DMS114 treated with DMSO at 0.1 percent for 48 hours (cell line): ENCODE measurements around the gene LZTR1.

ENCODE experiments used
- DNase-seq: peaks from one replicate; lab custom pipeline; 2025; ENCODE audit not compliant: unreplicated experiment; lab: John Stamatoyannopoulos, UW

Gene LZTR1

DNA sequence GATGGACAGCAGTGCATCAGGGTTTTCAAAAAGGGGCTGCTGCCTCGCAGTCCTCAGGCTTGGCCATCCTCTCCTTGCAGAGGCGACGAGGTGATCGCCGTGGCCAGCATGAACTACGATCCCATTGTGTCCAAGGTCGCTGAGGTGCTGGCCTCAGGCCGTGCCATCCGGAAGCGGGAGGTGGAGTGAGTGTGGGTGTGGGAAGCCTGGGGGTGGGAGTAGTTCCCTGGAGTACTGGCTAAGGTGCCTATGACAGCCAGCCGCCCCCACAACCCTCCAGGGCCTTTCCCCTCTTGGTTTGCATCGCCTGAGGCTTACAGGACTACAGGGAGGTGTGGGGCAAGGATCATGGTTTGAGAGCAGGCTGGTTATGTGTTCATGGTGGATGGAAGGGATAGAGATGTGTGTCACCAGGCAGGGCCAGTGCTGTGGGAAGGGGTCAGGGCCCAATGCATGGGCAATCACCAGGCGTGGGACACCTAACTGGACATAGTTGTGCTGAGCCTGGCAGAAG, 2.1 kb upstream of the LZTR1 start:
- no peak for DNase-seq

DNA sequence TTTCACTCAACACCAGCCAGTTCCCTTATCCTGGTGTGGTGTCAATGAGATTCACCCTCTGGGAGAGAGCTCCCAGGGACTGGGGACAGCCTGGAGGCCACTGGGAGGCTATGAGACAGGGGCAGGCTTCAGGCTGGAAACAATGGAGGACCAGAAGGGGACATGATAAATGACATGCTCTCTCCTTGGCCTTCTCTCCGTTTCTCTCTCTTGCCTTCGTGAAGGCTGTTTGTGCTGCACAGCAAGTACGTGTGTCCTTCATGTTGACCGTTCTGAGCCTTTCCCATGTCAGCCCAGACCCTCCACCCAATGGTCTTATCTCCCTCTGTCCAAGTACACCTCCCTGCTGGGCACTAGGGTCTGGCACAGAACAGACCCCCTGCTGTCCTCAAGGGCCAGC, 1.6 kb upstream of the LZTR1 start:
- no peak for DNase-seq

DNA sequence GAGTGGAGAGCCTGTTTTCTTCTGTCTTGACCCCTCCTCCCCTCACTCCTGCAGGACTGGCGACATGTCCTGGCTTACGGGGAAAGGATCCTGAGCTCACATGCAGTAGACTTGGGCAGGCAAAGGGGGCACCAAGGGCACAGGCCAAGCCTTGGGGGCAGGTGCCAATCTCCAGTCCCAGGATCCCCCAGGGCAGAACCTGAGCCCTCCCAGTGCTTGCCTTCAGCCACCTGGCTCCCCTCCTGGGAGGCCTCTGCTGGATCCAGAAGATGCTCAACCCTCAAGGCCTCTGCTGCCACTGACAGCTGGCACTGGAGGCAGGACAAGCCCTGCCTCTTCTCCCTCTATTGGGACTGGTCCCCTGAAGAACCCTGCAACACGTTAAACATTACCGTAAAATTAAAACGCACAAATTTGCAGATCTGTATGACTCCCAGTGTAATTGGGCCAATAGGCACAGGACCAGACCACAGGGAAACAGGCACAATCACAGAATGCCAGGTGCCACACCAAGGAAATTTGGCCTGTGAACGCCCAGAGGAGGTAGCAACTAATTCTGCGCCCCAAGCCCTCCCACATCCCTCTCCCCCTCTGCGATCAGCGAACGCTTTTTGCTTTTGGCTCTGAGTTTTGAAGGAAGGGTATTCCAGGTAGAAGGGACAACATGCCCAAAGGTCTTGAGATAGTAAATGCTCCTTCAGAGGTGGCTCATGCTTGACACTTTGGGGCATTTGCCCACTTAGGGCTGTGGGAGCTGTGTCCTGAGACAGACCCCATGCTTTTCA, 967 bp upstream of the LZTR1 start:
- no peak for DNase-seq

DNA sequence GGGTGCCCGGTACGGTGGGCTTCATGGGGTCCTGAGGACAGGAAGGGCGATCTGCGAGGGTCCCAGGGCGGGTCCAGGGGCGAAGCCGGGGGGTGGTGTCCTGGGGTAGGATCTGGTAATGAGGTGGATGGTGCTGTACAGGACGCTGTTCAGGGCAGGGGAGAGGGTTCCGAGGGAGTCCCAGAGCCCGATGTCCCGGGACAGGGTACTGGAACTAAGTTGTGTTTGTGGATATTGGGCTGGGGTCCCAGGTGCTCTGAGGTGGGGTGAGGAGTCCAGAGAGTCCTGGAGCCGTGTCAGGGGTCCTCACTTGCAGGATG, 426 bp downstream of the LZTR1 start:
- no peak for DNase-seq

DNA sequence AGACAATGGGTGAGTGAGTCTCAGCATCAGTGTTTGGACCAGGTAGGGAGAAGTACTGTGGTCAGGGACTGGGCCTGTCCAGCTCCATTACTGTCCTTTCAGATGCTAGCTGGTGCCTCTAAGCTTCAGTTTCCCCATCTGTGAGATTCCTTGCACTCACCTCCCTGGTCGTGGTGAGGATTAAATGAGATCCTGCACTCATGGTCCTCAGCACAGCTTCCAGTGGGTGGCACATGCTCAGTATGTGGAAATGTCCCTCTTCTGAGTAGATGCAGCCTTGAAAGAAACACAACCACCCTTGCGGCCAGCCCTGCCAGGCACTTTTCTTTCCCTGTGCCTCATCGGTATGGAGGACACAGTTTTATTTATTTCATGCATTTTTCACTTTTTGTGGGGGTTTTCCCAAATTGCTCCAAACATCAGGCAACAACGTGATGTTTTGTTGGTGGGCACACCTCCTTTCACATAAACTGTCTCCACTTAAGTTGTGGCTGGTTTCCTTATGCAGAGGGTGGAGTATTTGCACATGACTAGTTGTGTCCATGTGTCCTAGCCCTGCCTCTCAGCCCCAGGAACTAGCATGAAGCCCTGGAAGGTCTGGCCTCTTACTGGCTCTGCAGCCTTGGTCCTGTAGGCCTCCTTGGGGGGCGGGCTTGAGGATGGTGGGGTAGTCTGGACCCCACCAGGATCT, 1.1 kb downstream of the LZTR1 start:
- DNase-seq = no peak

DNA sequence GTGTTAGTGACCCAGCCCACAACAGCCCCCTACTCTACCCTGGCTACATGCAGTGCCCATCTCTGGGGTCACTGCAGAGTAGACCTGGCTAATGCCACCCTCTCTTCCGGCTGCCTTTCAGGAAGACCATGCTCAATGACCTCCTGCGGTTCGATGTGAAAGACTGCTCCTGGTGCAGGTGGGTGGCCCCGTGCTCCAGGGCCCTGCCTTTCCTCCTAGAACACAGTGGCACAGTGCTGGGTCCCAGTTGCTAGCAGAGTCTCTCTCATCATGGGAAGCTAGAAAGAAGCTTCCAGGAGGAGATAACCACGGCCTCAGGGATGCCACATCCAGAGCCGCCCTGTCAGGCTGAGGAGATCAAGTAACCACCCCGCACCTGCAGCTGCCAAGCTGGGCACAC, 3.6 kb downstream of the LZTR1 start:
- DNase-seq = no peak

DNA sequence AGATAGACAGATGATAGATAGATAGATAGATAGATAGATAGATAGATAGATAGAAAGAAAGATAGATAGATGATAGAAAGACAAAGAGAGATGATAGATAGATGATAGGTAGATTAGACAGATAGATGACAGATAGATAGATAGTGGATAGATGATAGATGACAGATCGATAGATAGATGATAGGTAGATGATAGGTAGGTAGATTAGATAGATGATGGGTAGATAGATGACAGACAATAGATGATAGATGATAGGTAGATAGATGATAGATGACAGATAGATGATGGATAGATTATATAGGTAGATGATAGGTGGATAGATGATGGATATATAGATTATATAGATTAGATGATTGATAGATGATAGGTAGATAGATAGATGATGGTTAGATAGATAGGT, 4.3 kb downstream of the LZTR1 start:
- DNase-seq = no peak

DNA sequence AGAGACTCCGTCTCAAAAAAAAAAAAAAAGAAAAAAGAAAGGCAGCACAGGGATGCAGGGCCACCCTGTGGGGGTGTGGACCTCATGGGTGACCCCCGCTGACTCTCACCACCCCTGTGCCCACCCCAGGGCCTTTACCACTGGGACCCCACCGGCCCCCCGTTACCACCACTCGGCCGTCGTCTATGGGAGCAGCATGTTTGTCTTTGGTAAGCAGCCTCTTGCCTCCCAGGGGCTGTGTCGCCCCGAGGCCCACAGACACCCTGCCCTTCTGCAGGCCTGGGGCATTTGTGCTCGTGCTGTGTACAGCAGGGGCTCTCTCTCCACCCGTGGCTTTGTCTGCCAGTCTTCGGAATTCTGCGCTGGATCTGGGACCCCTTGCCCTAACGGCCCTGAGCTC, 5.3 kb downstream of the LZTR1 start:
- no peak for DNase-seq

DNA sequence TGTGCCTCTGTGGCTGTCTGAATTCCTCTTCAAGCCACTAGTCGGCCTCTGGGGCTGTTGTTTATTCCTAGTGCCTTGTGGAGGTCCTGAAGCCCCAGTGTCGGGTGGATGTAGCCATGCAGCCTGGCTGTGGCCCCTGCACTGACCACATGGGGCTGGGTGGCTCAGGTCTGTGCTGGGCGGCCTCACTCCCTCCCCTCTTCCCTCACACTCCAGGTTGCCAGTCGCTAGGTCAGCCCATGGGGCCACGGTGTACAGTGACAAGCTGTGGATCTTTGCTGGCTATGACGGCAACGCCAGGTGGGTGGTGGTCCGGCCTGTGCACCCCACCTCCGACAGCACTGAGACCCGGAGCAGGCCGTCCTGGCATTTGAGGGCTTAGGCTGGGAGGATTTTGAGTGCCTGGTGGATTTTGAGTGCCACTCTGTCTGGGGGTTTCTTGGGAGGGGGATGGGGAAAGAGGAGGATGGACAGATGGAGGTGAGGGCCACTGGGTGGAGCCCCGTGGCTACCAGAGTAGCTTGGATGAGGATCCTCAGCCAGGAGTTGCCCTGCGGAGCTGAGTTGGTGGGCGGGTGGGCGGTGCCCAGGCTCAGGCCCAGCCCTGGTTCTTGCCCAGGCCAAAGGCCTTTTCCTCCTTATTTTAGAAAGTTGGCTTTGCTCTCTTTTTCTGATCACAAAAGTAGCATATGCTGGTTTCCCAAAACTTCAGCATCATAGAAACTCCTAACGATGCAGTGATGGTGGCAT, 6.7 kb downstream of the LZTR1 start:
- no peak for DNase-seq

DNA sequence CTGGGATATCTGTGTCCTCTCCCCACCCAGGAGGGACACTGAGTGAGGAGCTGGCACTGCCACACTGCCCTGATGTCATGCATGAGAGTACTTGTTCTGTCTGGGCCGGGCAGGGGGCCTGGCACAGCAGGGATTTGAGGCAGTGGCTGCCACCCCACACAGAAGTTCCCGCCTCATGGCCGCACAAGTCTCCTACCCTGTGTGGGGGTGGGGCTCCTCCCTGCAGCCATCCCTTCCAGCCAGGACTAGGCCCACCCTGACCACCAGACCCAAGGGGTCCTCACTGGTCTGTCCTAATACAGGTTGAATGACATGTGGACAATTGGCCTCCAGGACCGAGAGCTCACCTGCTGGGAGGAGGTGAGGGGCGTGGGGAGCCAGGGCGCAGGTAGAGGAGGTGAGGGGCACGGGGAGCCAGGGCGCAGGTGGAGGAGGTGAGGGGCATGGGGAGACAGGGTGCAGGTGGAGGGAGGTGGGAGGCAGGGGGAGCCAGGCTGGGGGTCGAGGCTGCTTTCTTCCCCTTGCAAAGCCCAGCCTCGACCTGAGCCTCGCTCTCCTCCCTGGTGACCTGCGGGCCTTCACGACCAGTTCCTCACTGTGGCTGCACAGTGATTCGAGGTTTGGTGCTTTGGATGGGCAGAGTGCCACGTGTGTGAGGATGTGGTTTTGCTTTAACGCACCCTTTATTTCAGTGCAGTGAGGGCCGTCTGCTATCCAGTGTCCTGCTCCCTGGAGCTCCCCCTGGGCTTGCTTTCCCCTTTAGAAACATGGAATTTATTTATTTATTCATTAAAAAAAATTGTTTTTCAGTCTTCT, 7.4 kb downstream of the LZTR1 start:
- DNase-seq = no peak

DNA sequence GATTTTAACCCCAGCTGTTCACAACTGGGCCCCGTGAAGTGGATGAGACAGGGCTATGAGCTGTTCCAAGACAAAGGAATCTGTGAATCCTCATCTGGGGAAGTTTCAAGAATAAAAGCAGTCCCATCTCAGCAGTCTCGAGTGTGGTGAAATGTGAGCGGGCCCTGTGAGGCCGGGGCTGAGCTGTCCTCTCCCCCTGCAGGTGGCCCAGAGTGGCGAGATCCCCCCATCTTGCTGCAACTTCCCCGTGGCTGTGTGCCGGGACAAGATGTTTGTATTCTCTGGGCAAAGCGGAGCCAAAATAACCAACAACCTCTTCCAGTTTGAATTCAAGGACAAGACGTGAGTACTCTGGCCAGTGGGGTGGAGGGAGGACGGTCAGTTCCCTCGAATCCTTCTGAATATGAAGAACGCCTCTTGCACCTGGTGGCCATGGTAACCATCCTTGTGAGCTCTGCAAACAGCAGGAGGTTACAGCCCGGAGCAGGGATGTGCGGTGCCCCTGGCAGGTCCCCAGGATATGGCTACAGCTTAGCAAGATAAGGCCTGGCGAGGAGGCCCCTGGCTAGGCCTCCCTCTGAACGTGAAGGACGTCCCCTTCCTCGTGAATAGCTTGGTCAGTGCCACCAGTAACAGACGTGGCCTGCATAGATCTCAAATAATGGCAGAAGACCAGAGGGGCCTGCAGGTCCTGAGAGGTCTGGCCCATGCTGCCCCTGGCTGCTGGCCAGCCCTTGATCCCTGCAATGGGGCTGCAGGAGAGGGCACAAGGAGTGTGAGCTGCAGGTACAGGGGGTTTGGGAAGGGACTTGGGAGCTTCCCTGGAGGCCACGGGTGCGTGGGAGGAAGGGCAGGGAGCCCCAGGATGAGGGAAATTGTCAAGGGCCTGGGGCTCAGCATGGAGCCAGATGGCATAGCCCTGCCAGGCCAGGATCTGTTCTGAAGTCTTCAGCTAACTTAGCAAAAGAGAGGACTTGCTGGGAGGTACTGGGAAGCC, 8.4 kb downstream of the LZTR1 start:
- DNase-seq = no peak

DNA sequence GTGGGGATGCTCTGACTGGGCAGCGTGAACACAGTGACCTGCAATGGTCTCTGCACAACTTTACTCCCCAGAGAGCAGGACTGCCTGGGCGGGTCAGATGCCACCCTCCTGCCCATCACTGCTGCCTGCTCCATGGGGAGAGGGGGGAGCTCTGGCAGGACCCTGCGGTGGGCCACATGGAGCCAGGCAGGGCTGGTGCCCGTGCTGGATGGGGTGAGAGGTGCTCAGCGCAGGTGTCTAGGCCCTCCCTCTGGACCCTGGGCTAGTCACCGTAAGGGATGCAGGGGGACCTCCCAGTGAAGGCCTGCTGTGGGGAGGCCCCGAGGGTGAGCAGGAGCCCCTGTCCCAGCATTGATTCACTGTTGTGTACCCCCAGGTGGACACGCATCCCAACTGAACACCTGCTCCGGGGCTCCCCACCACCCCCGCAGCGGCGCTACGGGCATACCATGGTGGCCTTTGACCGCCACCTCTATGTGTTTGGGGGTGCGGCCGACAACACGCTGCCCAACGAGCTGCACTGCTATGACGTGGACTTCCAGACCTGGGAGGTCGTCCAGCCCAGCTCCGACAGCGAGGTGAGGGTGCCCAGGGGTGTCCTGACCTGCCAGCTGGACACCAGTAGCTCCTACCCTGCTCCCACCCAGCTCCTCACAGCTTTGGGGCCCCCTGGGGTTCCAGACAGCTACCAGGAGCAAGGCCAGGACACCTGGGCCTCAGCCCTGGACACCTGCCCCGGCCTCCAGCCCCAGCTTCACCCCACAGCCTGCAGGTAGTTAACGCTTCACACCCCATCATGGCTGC, 9.4 kb downstream of the LZTR1 start:
- DNase-seq = no peak

DNA sequence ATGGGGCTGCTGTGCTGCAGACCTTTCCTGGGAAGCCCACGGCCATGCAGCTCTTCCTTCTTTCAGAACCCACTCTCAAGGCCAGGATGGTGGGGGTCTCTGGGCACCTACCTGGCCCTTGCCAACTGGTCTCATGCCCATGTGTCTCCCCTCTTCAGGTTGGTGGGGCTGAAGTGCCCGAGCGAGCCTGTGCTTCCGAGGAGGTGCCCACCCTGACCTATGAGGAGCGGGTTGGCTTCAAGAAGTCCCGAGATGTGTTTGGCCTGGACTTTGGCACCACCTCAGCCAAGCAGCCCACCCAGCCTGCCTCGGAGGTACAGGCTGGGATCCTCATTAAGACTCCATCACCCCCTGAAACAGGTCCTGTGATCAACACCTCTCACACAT, 10.0 kb downstream of the LZTR1 start:
- DNase-seq = no peak

DNA sequence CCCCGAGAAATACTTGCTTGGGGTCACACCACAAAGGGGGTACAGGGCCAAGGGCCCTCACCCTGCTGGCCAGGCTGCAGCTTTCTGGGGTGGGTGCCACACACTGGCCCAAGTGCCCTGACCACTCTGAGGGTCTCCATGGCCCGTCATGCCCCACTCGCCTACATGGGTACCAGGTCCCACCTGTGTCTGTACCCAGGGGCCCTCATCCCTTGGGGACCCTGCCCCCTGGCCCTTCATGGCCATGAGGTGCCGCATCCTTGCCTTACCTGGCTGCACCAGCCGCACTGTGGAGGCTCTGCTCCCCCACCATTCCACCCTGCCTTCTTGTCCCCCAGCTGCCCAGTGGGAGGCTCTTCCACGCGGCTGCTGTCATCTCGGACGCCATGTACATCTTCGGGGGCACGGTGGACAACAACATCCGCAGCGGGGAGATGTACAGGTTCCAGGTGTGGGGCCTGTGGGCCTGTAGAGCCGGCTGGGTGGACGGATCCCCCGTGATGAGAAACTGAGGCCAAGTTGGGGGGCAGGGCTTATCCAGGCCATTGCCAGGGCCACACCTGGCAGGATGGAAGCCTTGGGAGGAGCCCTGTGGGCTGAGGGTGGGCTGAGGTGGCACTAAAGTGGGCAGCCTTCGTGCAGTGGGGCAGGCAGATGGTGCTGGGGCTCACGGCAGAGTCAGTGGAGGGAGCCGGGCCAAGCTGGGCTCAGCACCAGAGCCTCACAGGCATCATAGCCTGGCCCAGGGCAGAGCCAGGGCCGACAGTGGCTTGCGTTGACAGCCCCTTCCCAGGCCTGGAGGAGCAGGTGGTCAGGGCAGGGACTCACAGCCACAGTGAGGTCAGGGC, 10.6 kb downstream of the LZTR1 start:
- no peak for DNase-seq

DNA sequence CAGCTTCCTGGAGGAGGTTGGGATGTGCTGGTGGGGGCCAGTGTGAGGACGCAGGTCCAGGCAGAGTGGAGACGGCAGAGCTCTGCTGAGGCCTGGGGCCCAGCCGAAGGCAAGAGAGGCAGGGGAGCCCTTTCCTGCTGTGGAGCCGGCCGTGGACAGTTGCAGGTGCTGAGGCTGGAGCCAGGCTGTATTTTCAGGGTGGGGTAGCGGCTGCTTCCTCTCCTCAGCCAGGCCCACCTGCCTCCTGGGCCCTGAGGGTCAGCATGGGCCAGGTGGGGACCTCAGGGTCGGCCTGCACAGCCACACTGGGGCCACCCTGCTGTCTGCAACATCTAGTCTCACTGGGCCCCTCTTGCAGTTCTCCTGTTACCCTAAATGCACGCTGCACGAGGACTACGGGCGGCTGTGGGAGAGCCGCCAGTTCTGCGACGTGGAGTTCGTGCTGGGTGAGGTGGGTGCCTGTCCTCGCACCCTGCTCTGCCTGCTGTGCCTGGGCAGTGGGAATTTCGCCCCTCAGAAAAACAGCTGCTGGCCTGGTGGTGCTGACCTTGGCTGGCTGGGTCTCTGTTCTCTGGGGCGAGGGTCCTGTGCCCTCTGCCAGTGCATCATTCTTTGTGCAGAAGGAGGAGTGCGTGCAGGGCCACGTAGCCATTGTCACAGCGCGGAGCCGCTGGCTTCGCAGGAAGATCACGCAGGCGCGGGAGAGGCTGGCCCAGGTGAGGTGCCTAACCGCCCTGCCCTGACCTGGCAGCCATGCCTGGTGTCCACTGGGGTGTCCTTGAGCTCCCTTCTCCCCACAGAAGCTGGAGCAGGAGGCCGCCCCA, 11.4 kb downstream of the LZTR1 start:
- DNase-seq = no peak

DNA sequence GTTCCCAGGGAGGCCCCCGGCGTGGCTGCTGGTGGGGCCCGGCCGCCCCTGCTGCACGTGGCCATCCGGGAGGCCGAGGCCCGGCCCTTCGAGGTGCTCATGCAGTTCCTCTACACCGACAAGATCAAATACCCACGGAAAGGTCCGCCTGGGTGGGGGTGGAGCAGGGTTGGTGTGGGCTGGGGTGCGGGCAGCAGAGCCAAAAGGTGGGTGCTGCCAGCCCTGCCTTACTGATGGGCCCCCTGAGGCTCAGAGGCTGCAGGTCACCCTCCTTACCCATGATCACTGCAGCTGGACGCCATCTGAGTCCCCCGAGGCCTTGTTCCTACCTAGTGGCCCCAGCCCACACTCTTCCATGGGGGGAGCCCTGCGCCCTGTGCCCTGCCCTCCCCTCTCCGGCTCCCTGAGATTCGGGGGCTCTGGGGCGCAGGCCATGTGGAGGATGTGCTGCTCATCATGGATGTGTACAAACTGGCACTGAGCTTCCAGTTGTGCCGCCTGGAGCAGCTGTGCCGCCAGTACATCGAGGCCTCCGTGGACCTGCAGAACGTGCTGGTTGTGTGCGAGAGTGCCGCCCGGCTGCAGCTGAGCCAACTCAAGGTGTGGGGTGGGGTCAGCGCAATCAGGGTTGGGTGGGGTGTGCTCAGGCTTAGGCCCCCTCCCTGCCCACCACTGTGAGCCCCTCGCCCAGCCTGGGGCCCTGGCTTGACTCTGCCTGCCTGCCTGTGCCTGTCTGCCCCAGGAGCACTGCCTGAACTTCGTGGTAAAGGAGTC, 12.2 kb downstream of the LZTR1 start:
- no peak for DNase-seq

DNA sequence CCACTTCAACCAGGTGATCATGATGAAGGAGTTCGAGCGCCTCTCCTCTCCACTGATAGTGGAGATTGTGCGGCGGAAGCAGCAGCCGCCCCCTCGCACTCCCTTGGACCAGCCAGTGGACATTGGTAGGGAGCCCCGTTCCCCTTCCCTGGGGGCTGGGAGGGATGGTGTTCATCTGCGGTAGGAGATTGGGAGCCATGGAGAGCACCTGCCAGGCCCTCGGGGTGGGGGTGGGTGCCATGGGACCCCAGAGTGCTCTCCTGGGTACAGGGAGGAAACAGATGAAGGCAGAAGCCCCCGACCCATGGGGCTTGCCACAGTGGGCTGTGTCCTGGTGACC, 12.8 kb downstream of the LZTR1 start:
- DNase-seq = no peak
